NCI-H2227 (cell line): ENCODE data around the gene ABI1.
"Not testable (repeated sequence)": the region's sequence is repeated elsewhere in the genome, so short reads cannot be mapped to it uniquely, and the experiment has no call there.

Source experiments
- DNase-seq: peaks from one replicate; lab custom pipeline; 2025; ENCODE audit not compliant: unreplicated experiment; lab: John Stamatoyannopoulos, UW

Gene ABI1

DNA sequence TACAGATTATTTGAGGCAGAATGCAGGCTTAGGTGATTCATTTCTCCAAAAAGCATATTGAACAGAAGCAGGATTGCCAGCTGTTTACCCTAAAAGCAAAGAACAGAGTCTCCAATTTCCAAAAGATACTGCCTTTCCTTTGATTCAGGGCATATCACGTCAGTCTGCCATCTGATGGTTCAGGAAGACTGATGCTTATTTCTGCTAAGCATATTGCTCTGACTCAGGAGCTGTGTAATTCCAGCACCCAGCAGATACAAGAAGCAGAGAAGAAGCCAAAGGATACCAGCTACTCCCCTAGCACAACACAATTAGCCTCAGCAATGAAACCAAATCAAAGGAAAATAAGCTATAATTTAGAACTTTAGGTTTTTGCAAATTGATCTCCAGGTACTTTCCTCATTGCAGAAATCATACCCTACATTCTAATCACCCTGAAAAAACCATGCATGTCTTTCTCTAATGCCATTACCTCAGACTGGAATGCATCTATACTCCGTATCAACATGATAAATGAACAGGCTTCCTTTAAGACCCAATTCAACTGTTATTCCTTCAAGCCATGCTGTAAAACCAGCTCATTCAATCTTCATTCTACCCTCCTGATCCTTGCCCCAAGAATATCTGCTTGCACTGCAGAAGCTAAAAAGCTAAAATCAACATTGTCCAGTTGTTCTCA lies 55.1 kb downstream of the ABI1 start:
- DNase-seq = peak; percentile 1

GRCh38 chr10:26804418-26805393 lies 56.1 kb downstream of the ABI1 start:
- no peak for DNase-seq

- no peak for DNase-seq
These were observed 56.9 kb downstream of the ABI1 start for GRCh38 chr10:26803849-26804248.

DNA sequence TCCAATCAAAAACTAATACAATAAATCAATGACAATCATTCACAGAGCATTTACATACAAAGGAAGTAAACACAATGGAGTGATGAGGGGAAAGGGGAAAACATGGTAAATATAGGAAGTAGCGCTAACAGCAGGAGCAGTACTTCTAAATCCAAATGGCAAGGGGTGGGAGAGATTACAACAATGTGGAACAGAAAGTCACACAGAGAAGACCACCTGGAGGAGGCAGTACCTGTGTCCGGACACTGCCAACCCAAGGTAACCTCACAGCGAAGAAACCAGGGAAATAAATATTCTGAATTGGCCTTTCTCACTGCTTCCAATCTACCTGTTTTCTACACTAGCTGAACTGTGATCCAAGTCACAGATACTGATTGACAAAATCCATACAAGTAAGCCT lies 58.2 kb downstream of the ABI1 start:
- no peak for DNase-seq

DNA sequence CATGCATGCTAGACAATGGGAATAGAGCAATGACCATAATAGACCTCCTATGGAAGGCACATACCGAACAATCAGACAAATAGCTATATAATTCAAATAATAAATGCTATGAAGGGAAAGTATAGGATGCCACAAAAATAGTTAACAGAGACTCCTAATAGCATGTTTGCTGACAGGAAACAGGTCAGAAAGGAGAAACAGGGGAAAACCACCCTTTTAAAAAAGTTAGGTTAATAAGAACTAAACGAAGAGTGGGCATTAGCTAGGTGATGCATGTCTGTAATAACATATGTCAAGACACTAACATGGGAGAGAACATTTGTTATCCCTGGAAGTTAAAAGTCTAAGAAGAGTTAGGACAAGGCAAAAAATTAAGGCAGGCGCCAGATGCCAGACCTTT lies 58.9 kb downstream of the ABI1 start:
- DNase-seq = peak; percentile 4

DNA sequence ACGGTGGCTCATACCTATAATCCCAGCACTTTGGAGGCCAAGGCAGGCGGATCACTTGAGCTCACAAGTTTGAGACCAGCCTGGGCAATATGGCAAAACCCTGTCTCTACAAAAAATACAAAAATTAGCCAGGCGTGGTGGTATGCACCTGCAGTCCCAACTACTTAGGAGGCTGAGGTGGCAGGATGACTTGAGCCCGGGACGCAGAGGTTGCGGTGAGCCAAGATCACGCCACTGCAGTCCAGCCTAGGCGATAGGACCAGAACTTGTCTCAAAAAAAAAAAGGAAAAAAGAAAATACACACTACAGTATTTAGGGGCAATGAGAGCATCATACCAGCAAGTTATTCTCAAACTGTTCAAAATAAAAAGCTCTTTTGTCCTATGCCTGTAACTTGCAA lies 59.5 kb downstream of the ABI1 start:
- no peak for DNase-seq

- DNase-seq = no peak
These were observed 60.3 kb downstream of the ABI1 start for GRCh38 chr10:26800468-26800867.

DNA sequence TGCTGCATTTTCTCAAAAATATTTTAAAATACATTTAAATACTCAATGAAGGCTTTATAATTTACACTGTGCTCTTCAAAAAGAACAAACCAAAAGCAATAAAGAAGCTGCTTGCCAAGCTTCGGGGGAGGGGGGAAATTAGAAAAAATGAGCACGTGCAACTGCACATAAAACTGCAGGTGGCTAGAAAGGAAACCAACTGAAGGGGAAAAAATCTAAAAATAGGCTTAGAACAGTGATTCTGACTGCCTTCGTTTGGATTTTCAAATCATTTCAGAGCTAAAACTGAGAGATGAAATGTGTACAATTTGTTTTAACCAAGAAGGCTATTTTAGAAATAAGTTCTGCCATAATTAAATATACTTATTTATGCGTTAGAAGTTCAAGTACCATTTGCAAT lies 61.4 kb downstream of the ABI1 start:
- no peak for DNase-seq

GRCh38 chr10:26798298-26798697 lies 62.5 kb downstream of the ABI1 start:
- DNase-seq = no peak

- no peak for DNase-seq
These were observed 63.4 kb downstream of the ABI1 start for GRCh38 chr10:26797340-26797739.

DNA sequence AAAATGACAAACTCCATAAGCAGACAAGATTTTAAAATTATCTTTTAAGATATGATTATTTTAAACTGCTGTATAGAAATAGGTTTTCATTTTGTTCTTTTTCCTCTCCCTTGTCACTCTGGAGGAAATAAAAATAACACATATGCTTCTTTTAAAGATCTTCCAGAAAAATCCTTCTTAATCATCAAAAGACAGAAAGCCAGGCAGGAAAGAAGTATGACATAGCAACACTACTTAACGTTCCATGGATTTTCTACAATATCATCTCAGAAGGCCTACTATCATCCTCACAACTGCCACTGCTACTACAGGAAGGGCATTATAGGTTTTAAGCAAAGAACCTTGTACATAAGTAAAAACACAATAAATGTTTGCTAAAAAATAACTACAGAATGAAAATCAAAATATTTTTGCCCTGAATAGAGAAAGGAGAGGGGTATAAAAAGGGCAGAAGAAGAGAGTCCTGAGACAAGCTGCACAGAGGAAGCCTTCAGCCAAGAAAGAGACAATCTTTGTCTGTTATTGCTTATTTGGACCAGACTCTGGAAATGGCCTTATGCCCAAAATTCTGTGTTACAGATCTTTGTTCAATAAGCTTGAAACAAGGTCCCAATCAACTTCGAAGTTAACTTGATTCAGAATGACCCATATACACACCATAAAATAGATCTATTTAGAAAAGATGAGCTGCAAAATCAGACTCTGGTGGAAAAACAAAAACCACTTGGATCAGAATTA lies 67.8 kb downstream of the ABI1 start:
- no peak for DNase-seq

DNA sequence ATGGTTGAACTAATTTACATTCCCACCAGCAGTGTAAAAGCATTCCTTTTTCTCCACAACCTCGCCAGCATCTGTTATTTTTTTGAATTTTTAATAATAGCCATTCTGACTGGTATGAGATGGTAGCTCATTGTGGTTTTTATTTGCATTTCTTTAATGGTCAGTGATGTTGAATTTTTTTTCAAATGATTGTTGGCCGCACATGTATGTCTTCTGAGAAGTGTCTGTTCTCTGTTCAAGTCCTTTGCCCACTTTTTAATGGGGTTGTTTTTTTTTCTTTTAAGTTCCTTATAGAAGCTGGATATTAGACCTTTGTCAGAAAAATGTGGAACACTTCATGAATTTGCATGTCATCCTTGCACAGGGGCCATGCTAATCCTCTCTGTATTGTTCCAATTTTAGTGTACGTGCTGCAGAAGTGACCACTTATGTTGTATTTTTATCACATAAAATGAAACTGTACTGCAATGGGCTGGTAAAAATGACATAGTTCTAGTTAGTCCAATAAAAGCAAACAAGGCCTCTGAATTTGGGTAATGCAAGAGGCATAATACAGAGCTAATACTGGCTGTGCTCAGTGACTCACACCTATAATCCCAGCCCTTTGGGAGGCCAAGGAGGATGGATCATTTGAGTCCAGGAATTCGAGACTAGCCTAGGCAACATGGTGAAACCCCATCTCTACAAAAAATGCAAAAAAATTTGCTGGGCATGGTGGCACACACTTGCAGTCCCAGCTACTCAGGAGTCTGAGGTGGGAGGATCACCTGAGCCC lies 70.3 kb downstream of the ABI1 start:
- DNase-seq = no peak

- not testable (repeated sequence) for DNase-seq
These were observed 71.0 kb downstream of the ABI1 start for GRCh38 chr10:26789779-26790178.

GRCh38 chr10:26787362-26787761 lies 73.4 kb downstream of the ABI1 start:
- no peak for DNase-seq

DNA sequence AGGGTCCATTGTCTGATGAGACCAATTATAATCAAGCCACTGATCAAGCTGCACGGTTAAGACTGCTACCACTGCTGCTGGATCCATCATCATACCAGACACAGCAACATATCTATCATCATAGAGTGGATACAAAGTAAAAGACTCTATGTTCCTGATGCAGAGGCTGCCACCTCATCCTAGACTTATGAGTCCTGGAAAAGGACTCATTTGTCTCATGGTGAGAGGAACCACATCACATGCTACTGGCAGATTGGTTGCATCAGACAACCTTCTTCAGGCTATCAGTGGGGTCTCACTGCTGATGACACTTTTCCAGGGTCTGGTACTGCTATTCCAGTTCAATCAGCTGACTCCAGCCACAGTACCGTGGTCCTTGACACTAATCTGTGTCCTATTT lies 79.0 kb downstream of the ABI1 start:
- no peak for DNase-seq

- DNase-seq = no peak
These were observed 79.8 kb downstream of the ABI1 start for GRCh38 chr10:26780793-26781601.

- no peak for DNase-seq
These were observed 80.5 kb downstream of the ABI1 start for GRCh38 chr10:26780106-26780792.

DNA sequence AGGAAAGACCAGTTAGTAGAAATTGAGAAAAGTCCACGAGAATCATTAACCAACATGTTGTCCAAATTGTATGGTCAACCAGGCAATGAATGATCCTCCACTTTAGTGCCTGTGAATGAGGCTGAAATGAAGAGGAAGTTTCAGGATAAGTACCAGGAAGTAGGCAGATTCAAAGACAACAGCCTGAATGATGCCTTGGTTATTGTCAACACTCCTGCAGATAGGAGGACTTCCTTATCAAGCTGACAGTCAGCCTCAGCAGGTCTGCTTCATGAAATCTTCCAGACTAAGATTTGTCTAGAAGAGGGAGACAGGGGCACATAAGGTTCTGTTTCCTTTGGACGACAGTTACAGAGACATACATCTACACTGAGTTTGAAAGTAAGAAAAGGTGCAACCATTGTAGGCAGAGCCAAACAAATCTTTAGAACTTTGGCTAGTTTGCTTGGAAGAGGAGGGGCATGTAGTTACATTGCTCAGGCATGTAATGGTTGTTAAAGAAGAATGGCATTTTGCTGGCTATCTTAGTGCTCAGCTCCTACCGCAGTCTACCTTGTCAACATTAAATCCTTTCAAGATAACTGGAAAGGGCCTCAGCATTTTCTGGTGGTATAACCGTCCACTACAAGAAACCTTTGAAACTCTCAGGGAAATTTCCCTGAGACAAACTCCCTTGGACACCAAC lies 81.4 kb downstream of the ABI1 start:
- DNase-seq = no peak

DNA sequence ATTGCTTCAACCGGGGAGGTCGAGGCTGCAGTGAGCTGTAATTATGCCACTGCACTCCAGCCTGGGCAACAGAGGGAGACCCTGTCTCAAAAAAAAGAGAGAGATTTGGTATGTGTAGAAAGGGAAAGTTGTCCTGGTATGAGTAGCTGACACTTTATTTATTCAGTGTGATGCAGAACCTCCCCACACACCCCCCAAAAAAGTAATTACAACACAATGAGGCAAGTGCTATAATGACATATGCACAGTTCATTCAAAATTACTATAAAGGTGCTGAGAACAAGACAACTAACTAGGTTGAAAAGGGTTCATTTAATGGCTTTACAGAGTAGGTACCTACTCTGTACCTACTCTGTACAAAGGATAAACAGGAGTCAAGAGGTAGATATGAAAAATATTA lies 83.1 kb downstream of the ABI1 start:
- DNase-seq = no peak
